RKO (cell line): ENCODE measurements around the gene HPGD.
"Not testable (repeated sequence)": the region's sequence is repeated elsewhere in the genome, so short reads cannot be mapped to it uniquely, and the experiment has no call there.

Experiments used
- DNase-seq: peaks from one replicate; pipeline ENCODE4 v3.0.0-alpha.2; 2016; ENCODE audit warnings: low spot score

The HPGD gene

DNA sequence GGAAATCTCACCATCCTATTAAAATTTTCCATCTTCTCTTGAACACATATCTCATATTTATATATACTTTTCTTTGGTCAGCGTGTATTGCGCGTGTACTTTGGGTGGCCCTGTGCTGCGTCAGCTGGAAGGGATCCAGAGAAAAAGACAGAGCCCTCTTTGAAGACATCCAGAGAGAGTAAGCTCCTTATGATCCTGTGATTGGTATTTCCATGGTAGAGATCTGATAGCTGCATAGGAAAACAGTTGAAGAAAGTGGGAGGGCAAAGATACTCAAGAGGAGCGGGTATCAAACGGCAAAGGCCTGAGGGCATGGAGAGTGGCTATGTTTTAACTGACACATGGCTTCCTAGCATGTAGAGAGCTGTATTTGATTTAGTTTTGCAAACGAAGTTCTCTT, 4.4 kb upstream of the HPGD start:
- DNase-seq, result no peak

DNA sequence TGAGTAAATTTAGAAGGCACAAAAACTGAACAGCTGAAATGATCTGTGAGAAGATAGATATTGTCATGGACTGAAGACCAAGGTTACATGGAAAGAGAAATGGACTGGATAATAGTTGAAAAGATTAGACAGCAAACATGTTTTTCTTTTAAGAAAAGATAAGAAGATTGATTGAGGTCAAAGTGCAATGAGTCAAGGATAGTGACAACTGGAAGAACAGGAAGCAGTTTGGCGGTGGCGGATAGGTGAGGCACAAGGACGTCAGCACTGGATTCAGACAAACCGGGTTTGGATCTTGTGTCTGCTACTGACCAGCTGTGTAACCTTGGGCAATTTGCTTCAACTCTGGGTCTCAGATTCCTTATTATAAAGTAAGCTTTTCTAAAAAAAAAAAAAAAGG, 2.0 kb upstream of the HPGD start:
- DNase-seq, result no peak

DNA sequence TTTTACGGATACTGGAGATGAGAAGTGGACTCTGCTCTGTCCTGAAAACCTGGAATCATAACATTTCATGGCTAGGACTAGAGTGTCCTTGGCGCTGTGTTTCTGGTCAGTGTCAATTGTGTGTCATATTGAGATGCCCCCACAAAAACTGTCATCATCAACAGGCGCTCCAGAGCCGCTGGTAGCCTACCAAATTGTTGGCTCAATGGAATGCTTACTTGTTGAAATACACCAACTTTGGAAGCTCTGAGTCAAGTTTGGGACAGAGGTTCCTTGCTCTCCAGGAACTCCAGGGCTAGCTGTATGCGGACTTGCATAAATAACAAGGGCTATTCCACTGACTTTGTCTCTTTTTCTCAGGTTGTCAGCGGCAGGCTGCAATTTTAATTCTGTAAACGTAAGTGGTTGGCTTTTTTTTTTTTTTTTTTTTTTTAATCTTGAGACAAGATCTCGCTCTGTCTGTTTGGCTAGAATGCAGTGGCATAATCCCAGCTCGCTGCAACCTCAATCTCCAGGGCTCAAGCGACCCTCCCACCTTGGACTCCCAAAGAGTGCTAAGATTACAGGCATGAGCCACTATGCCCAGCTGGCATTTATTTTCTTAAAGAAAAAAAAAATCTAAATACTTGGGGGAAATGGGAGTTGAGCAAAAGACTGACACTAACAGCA, 871 bp upstream of the HPGD start:
- no peak for DNase-seq

DNA sequence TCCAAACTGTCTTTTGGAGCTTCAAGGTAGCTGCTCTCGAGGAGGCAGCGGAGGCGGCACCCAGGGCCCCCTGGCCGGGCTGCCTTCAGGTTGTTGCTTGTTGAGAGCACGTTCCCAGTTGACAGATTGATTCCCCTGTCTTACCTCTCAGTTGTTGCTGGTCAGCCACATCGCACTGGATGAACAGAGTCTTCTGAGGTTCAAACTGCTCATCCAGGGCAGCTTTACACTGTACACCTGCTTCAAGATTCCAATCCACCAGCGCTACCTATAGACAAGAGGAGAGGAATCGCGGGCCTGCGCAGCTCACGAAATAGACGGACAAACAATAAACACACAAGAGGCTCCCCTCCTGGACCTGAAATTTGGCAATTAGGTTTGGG, 497 bp downstream of the HPGD start:
- DNase-seq, result no peak

DNA sequence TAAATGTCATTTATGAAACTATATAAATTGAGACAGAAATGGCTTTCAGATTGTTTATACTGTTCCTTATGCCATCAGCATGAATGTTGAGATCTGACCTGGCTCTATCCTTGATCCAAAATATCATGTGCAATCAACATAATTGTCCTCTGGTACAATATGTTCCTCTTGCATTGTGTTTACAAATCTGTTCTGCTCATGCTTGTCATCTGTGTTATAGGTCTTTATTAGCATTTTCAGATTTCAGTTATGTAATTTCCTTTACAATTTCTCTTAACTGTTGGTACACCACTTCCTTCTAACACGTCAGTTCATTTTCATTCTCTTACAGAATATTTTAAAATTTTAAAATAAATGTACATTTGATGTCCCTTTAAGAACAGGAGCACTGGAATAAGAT, 1.6 kb downstream of the HPGD start:
- no peak for DNase-seq

DNA sequence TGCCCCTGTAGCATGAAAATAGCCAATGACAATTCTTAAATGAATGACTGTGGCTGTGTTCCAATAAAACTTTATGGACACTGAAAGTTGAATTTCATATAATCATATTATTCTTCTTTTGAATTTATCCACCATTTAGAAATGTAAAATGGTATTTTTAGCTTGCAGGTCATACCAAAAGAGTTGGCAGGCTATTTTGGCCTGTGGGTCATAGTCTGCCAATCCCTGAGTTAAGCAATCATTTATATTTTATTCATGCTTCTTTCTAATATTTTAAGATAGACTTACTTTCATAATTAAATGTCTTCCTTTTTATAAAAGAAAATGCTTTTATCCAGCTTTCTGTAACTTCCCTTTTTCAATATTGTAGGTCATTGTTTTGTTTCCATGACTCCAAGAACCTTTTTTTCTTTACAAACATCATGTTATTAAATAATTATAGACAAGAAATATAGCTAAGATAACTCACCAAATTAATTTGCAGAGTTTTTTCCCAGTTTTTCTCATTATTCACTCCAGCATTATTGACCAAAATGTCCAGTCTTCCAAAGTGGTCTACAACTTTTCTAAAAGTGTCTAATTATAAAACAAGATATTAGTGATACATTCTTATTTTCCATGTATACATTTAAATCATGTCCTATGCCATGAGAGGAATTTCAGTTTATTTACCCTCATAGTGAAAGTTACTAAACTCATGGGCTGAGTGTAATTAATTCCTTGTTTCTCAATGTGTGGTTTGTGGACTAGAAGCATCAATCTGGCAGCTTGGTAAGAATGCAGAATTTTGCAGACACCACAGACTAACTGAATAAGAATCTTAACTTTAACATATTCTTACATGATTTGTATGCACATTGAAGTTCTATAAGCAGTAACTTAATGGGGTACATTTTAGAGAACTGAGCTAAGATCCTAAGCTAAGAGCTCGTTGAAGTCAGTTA, 4.5 kb downstream of the HPGD start:
- DNase-seq, result no peak

DNA sequence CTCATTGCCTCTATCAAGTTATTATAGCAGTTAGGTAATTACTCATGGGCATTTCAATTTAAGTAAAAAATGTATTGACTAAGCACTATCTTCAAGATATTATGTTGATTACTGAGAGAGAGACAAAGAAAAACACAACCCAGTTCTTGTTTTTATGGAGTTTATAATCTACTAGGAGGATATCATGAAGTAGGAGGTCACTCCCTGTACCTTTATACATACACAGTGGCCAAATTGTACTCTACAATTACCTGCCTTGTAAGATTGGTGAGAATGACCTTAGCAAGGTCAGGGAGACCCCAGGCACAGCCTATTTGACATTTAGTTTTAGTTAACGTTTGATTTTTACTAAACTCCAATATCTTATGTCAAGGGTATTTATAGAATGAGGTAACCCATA, 5.5 kb downstream of the HPGD start:
- DNase-seq, result no peak

DNA sequence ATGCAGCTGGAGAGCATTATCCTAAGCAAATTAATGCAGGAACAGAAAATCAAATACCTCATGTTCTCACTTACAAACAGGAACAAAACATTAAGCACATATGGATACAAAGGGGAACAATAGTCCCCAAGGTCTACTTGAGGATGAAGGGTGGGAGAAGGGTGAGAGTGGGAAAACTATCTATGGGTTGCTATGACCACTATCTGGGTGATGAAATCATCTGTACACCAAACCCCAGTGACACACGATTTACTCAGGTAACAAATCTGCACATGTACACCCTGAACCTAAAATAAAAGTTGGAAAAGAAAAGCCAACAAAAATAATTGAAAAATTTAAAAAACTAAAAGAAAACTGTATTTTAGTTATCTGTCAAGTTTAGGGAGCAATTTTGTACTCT, 5.9 kb downstream of the HPGD start:
- no peak for DNase-seq

DNA sequence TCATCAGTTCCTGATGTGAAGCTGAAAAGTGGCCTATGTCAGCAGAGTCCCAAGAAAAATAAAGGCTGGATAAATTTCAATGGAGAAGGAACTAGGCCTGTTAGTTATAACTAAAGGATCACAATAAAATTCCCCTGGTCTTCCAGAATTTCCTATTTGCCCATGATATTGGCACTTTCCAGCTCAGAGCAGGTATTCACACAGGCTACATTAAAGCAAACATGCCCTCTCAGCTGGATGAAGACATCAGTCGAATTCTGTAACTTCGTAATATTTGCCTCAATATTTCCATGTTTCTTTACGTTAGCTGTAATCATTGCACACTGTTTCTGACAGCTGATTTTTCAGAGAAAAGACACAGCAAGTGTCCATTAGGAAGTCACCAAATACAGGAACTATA, 9.5 kb downstream of the HPGD start:
- DNase-seq, result no peak

DNA sequence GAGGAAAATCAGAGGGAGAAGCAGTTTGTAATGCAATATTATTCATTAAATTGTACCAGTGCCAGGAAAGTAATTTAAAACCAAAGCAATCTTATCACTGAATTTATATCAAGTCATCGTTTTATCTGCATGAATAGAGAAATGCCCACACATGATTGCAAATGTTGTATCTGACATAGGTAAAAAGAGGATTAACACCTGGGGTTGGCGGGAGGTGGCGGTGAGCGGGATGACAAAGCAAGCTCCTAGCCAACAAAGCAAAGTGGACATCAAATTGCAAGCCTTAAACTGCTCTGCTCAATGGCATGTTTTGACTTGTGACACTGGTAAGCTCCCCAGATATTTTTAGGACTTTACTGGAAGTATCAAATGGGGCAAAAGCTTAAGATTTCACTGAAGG, 16.4 kb downstream of the HPGD start:
- DNase-seq, result no peak

DNA sequence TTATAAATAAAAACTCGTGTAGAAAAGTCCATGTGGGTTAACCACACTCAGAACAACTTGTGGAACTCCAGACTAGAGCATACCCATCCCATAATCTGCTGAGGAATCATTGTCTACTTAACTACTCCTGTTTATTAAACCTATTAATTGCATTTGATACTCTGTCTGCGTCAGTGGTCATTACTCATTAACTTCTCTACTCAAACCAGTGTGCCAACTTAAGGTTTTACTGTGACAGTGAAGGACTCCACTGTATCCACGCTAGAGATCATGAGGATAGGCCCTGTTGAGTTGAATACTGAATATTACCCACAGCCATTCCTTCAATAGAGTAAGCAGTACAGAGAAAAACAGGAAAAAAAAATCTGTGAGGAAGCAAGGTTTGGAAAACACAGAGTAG, 17.3 kb downstream of the HPGD start:
- no peak for DNase-seq

DNA sequence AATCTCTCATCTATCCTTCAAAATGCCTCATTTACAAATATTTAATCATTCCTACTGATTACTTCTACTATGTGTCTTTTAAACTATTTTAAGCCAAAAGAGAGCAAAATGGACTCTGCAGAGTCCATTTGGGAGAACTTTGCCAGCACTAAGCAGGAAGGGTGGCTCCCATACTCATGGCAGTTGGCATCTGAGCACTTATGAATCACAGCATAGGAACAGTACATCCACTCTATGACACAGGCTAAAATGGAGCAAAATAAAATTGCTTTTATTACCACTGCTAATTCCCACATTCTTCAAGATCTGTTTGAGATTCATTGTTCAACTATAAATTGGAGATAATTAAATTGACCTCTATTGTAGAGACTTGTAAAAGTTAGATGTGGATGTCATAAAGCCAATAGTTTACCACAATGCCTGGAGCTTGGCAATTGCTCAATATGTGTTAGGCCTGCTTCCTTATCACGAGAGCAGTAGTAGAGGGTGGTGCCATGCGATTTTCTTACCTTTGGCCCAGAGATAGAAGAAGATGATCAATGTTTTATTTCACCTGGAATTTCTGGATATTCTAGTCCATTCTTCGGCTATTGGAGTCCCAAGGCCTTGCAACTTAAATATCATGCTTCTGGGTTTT, 19.1 kb downstream of the HPGD start:
- DNase-seq, result no peak

DNA sequence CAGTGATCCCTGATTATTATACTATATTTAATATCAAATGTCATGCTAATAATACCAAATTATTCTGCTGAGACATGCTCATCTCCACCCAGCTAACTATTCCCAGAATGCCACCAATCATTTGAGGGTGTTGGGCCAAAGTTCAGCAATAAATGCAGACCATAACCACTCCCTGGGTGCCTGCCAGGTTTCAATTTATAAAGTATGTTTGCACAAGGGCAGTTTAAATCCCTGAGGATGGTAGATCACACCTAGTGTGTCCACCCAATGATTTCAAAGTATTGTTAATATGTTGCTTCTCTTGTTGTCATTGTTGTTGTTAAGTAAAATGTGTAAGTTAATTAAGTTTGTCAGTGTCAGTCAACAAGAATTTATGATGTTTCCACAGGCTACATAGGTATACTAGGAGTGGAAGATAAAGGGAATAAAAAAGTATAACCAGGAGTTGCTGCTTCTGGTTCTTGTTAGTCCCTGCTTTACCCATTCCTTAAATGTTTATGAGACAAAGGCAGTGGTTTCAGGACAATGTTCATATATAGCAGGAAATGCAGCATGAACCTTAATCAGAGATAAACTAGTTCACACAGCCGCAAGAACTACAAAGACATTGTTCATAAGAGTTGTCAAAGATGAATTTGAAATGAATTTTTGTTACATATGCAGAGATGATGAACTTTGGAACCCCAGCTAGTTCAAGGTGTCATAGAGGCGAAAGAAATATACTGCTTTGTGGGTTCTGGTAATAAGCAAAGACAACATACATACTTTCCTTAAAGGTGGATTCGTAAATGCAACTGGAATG, 25.5 kb downstream of the HPGD start:
- DNase-seq, result no peak

DNA sequence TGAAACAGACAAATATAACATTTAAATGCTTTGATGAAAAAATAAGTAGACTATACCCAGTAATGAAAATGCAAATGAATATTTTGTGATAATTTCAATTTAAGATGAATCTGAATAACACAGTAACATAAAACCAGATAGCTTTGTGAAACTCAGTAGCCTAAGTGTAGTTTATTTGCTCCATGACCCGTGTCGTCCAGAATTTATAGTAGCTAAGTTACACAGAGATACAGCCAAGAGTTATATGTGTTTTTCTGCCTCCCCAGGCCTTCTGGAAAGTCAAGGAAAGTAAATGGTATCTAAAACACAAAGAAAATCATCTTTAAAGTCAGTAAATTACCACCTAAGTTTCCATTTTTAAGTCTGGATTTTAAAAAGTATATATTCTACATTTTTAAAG, 26.7 kb downstream of the HPGD start:
- DNase-seq, result no peak

DNA sequence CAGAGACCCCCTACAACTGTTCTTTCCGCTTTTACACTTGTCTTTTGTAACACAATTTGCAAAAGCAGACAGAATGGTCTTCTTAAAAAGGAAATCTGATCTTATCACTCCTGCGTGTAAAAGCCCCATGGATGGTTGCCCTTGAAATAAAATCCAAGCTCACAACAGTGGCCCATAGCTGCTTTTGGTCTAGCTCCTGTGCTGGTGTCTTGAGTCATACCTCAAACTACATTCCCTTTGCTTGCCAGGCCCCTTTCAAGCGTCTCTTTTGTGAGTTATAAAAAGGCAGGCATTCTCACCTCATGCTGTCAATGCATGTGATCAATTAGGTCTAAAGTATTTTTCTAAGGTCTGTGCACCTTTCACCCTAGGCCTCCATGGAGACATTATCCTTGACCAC, 27.6 kb downstream of the HPGD start:
- DNase-seq, result no peak

DNA sequence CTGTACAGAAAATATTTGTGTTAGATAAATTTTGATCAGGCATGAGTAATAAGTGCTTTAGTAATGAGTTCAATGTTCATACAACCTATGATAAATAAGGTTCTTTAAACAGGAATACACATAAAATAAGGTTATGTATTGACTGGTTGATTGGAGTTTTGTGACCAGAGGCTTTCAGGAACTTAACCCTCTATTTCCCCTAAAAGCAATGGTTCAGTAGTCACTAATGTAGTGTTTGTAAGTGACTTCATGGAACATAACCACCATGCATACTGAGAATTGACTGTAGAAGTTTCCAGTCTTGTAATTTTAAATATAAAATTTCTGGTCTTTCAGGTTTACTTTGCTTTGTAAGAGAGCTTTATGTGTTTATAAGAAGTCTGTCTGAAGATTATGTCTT, 28.1 kb downstream of the HPGD start:
- no peak for DNase-seq

DNA sequence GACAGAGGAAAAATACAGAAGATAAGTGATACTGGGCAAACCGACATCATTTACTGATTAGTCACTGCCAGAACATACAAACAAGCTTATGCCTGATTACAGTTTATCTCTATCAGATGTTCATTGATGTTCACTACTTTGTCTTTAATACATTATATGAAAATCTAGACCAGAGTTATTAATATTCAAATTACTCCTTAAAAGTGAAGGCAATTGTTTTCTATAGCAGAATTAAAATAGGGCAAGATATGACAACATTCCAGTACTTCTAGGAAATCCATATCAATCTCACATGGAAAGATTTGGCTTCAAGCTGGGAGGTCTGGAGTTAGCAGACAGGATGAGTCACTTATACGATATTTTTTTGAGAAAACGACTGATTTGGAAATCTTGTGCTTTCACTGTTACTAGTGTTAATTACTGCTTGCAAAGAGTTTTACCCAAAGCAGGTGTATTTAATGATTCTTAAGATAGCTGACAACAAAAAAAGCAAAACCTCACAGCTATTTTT, 31.8 kb downstream of the HPGD start:
- no peak for DNase-seq

DNA sequence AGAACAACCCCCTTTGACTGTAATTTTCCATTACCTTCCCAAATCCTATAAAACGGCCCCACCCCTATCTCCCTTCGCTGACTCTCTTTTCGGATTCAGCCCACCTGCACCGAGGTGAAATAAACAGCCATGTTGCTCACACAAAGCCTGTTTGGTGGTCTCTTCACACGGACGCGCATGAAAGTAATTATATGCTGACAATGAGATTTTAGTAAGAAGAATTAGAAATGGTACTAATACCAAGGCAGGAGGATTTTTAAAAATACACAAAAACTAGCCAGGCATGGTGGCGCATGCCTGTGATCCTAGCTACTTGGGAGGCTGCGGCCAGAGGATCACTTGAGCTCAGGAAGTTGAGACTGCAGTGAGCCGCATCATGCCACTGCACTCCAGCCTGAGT, 33.9 kb downstream of the HPGD start:
- not testable (repeated sequence) for DNase-seq

DNA sequence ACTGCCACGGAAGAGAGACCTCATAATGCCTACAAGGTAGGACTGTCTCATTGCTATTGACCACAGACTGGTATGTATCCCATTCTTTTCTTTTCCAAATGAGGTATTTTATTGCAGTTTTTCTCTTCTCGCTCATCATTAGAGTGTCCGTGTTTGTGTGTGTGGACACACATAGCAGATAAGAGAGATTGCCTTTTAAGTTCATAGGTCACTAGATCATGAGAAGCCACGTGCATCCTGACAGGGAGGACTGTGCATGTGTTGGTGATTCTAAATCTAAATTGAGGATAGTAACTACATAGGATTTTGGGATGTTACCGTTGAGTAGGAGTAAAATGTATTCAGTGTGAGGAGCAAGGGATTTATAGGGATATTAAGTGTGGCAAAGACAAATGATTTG, 37.3 kb downstream of the HPGD start:
- no peak for DNase-seq

DNA sequence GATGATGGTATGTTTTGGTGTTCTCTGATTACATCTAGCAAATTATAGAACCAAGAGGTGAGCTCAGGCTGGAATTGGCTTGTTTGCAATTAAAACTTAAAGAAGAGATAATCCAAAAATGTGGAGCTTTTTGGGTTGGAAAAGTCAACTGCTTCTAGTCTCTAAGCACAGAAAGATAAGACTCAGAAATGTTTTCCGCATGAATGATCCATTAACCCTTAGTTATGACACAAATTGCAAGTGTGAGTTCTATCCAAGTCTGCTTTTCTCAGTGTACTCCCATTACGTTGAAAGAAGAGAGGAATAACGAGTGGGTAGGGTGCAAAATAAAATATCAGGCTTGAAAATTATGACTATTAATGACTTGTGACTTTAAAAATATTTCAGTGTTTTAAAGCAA, 38.5 kb downstream of the HPGD start:
- no peak for DNase-seq

DNA sequence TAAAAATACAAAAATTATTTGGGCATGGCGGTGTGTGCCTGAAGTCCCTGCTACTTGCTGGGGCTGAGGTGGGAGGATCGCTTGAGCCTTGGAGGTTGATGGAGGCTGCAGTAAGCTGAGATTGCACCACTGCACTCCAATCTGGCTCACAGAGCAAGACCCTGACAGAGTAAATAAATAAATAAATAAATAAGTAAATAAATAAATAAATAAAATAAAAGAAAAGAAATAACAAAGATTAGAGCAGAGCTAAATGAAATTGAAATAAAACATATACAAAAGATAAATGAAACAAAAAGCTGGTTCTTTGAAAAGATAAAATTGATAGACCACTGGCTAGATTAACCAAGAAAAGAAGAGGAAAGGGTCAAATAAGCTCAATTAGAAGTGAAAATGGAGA, 43.1 kb downstream of the HPGD start:
- no peak for DNase-seq

DNA sequence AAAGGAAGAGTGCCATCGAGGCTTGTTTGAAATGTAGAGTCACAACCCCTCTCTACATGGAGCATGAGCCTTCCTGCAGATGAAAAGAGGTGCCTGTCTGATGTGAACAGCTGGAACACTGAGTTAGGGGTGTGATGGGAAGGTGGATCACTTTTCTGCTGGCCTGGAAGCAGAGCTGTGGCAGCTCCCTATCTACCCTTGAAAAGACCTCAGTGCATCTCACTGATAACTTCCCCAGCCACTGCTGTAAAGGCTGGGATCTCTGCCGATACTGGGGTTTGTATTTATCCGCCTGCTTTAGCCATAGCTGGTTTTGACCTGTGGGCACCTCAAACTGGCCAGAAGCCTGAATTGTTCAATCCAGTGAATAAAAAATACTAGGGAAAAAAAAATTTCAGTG, 46.8 kb downstream of the HPGD start:
- DNase-seq, result no peak
